Measurements from ENCODE around the gene BCAS2. TPM values are rescaled to one million over a fixed set of nuclear protein-coding genes. Genes with fewer than 3 reads are reported as not detected.

Gene BCAS2
- polyA plus RNA-seq, 4 donors, result 49.6 to 68.2 (median 58.5) TPM

Other genes starting within 250 kb of the BCAS2 start
- gene TRIM33, start 70.4 kb downstream of the BCAS2 start, polyA plus RNA-seq (ENCODE audit: insufficient read length in 4 of 4), result 10 to 100 TPM; 49.5 to 62.2 (median 54.7) TPM
- gene DENND2C, start 88.4 kb upstream of the BCAS2 start, polyA plus RNA-seq (ENCODE audit: insufficient read length in 4 of 4), result 1 to 10 TPM; 3.5 to 5.1 (median 3.9) TPM
- gene AMPD1, start 113.9 kb upstream of the BCAS2 start, polyA plus RNA-seq (ENCODE audit: insufficient read length in 4 of 4), result not detected
- 10 to 100 TPM; 54.6 to 73.0 (median 69.2) TPM for gene NRAS, start 135.2 kb upstream of the BCAS2 start, polyA plus RNA-seq (ENCODE audit: insufficient read length in 4 of 4)
- 100 to 1,000 TPM; 370 to 480 (median 422) TPM for gene CSDE1, start 176.4 kb upstream of the BCAS2 start, polyA plus RNA-seq (ENCODE audit: insufficient read length in 4 of 4)
- gene SIKE1, start 199.1 kb upstream of the BCAS2 start, polyA plus RNA-seq (ENCODE audit: insufficient read length in 4 of 4), result 10 to 100 TPM; 47.9 to 62.3 (median 57.1) TPM

All from left renal cortex interstitium (tissue), 4 donors.